Neural progenitor cell (in vitro differentiated cells): ENCODE measurements around the gene MYMK. TPM values are rescaled to one million over a fixed set of nuclear protein-coding genes. Genes with fewer than 3 reads are reported as not detected.

ENCODE experiments used
- DNase-seq: peaks from one replicate; pipeline ENCODE4 v3.0.0-alpha.2; 2016; ENCODE audit warnings: low spot score
- H2AFZ ChIP-seq: fragments of 200-600 bp; sonication (generic); replicated peaks from 2 replicates; pipeline ENCODE4 v1.6.1; 2016; ENCODE audit warnings: antibody characterized with exemption
- H3F3A ChIP-seq: fragments of 200-600 bp; sonication (generic); 2 replicates; pipeline ENCODE4 v1.6.1; 2016; ENCODE audit warnings: antibody characterized with exemption, low read depth
- H3K27ac ChIP-seq: fragments of 200-600 bp; sonication (generic); 2 replicates; pipeline ENCODE4 v1.5.1; 2016; ENCODE audit warnings: mild to moderate bottlenecking
- H3K27me3 ChIP-seq: fragments of 200-600 bp; sonication (generic); 2 replicates; pipeline ENCODE4 v1.6.1; 2016; ENCODE audit warnings: mild to moderate bottlenecking, moderate library complexity
- H3K36me3 ChIP-seq: fragments of 200-600 bp; sonication (generic); 2 replicates; pipeline ENCODE4 v1.5.1; 2016
- H3K4me1 ChIP-seq: fragments of 200-600 bp; sonication (generic); 2 replicates; pipeline ENCODE4 v1.6.1; 2016; ENCODE audit warnings: mixed run types
- H3K4me2 ChIP-seq: fragments of 200-600 bp; sonication (generic); 2 replicates; pipeline ENCODE4 v1.6.1; 2016
- H3K4me3 ChIP-seq: fragments of 200-600 bp; sonication (generic); 2 replicates; pipeline ENCODE4 v1.5.1; 2016
- H3K79me2 ChIP-seq: fragments of 200-600 bp; sonication (generic); 2 replicates; pipeline ENCODE4 v1.6.1; 2016; ENCODE audit warnings: low read depth
- H3K9ac ChIP-seq: fragments of 200-600 bp; sonication (generic); 2 replicates; pipeline ENCODE4 v1.6.1; 2016
- H3K9me3 ChIP-seq: fragments of 200-600 bp; sonication (generic); 2 replicates; pipeline ENCODE4 v1.5.1; 2016; ENCODE audit warnings: low read depth
- H4K20me1 ChIP-seq: fragments of 200-600 bp; sonication (generic); 2 replicates; pipeline ENCODE4 v1.6.1; 2016; ENCODE audit warnings: low read depth
- H3K27ac Mint-ChIP-seq: 3 replicates; pipeline ENCODE4 v1.8.0; 2021; ENCODE audit warnings: mixed read lengths
- H3K27me3 Mint-ChIP-seq: 2 replicates; pipeline ENCODE4 v1.8.0; 2022; ENCODE audit warnings: low read depth, mild to moderate bottlenecking, inconsistent platforms, moderate library complexity, mixed read lengths; ENCODE audit not compliant: insufficient read depth
- H3K36me3 Mint-ChIP-seq: 3 replicates; pipeline ENCODE4 v1.8.0; 2021; ENCODE audit warnings: mixed read lengths
- H3K4me1 Mint-ChIP-seq: 3 replicates; pipeline ENCODE4 v1.8.0; 2021; ENCODE audit warnings: mixed read lengths
- H3K4me3 Mint-ChIP-seq: 3 replicates; pipeline ENCODE4 v1.8.0; 2021; ENCODE audit warnings: mild to moderate bottlenecking, moderate library complexity, mixed read lengths
- H3K9me3 Mint-ChIP-seq: 3 replicates; pipeline ENCODE4 v1.8.0; 2020; ENCODE audit warnings: mixed read lengths
- CTCF ChIP-seq: fragments of 200-600 bp; sonication (generic); IDR thresholded peaks from 2 replicates; pipeline ENCODE4 v1.5.1; 2017; ENCODE audit warnings: antibody characterized with exemption, mild to moderate bottlenecking
- EZH2 ChIP-seq: fragments of 200-600 bp; sonication (generic); IDR thresholded peaks from 2 replicates; pipeline ENCODE4 v1.6.1; 2017; ENCODE audit warnings: antibody characterized with exemption, mild to moderate bottlenecking, moderate library complexity
- EZH2phosphoT487 ChIP-seq: fragments of 200-600 bp; sonication (generic); IDR thresholded peaks from 2 replicates; pipeline ENCODE4 v1.6.1; 2017; ENCODE audit warnings: antibody characterized with exemption
- total RNA-seq: library from RNA; depleted of rRNA; stranded (reverse); fragments of >200 nt; gene quantifications from 2 replicates; pipeline ENCODE4 v1.2.3, GENCODE V29; 2015; ENCODE audit warnings: low replicate concordance

MYMK gene
- total RNA-seq, 1 donor from 2014 or later: not detected

DNA sequence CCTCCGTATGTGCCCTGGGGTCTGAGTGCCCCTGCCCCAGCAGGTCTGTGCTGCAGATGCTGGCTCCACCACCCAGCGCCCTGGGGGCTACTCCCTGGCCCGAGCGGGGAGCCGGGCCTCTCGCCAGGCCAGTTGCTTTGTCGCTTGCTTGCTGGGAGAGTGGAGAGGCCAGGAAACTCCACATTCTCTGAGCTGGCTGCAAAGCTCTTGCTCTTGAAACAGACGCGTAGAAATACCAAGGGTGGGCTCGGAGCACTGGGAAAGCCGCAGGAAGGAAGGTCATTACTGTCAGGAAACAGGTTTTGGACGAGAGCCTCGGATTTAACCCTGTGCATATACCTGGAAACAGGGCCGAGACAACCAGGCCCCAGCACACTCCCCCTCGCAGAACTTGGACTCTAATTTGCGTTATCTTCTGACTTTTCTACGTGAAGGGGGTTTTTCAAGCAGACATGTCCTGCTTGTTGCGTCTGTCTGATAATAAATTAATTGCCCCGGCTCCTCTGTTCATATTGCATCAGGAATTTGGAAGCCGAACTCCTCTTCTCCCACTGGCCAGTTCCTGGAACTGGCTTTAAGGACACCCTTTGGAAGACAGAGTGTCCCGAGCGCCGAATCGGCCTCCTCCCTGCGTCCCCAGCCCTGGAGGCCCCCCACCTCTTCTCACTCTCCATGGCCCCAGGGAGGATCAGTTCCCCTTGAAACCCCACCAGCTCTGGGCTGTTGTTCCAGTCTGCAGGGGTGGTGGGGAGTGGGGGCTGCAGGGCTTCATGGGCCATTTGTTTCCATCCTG is 20.9 kb upstream of the MYMK start:
- Histone ChIP-seq H3K4me2 (no peak overlapping the region), H3K27me3 (no peaks in the 10 kb centered on the region), H3K36me3 (no peaks in the 10 kb centered on the region), H3K9me3 (no peaks in the 10 kb centered on the region), H3K9ac (no peak overlapping the region), H4K20me1 (no peaks in the 10 kb centered on the region), H2AFZ (no peak overlapping the region), H3F3A (no peaks in the 10 kb centered on the region), H3K4me1 (no peaks in the 10 kb centered on the region), H3K4me3 (no peak overlapping the region), H3K27ac (no peak overlapping the region), H3K79me2 (no peaks in the 10 kb centered on the region)
- Mint-ChIP-seq H3K4me1 (peaks cover 5% of the 10 kb centered on the region), H3K36me3 (no peaks in the 10 kb centered on the region), H3K9me3 (no peaks in the 10 kb centered on the region), H3K27me3 (peaks cover under 1% of the 10 kb centered on the region), H3K27ac (no peak overlapping the region), H3K4me3 (no peak overlapping the region)
- no peak for TF ChIP-seq EZH2
- TF ChIP-seq CTCF: no peak
- no peak for DNase-seq

DNA sequence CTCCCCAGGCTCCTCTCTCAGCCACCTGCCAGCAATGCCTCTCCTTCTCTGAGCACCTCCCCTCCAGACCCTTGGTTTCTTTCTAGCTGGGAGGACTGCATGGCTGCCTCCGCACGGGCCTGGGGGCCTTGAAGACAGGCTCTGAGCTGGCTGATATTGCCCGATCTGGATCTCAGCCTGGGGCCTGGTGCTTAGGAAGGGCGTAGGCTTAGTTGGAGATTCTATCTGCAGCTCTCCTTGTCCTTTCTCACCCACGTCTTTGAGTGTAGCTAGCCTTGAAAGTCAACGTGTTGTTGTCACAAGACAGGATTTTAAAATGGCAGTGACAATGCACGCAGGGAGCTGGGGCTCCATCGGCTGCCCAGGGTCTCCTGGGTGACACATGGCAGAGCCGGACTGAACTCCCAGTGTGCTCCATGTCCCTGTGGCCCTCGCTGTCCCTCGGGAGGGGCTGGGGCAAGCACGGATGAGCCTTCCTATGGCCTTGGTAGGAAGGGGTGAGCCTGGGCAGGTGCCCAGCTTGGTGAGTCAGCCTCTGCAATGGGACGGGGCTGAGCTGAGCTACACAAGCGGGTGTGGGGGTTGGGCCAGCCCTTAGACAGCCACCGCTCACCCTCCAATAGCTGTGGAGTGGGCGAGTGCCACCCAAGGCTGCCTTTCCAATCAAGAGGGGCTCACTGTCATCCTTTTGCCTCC is 19.2 kb upstream of the MYMK start:
- peaks cover 6% of the 10 kb centered on the region for H3K4me1 ChIP-seq
- no peaks in the 10 kb centered on the region for H3K9me3 ChIP-seq
- Mint-ChIP-seq H3K4me3 (no peak overlapping the region), H3K9me3 (no peaks in the 10 kb centered on the region), H3K36me3 (no peaks in the 10 kb centered on the region), H3K27ac (peak overlapping the region; percentile 76), H3K27me3 (peaks cover 2% of the 10 kb centered on the region), H3K4me1 (peaks cover 12% of the 10 kb centered on the region)
- H3K27me3 ChIP-seq: no peaks in the 10 kb centered on the region
- H3K27ac ChIP-seq: no peak overlapping the region
- H3K36me3 ChIP-seq: no peaks in the 10 kb centered on the region
- no peak overlapping the region for H2AFZ ChIP-seq
- DNase-seq: no peak
- no peaks in the 10 kb centered on the region for H4K20me1 ChIP-seq
- H3K9ac ChIP-seq: no peak overlapping the region
- H3F3A ChIP-seq: no peaks in the 10 kb centered on the region
- H3K79me2 ChIP-seq: no peaks in the 10 kb centered on the region
- no peak overlapping the region for H3K4me2 ChIP-seq
- TF ChIP-seq EZH2: no peak
- no peak for TF ChIP-seq CTCF
- no peak for TF ChIP-seq EZH2phosphoT487
- no peak overlapping the region for H3K4me3 ChIP-seq

GRCh38 chr9:133542002-133542401 is 17.2 kb upstream of the MYMK start:
- TF ChIP-seq EZH2phosphoT487: no peak
- TF ChIP-seq CTCF: no peak
- no peak for TF ChIP-seq EZH2
- H3K4me1 ChIP-seq: peaks cover 6% of the 10 kb centered on the region

More at GRCh38 chr9:133542002-133542401, 17.2 kb upstream of the MYMK start:
- Mint-ChIP-seq H3K27ac (no peak overlapping the region), H3K27me3 (peaks cover 2% of the 10 kb centered on the region), H3K4me1 (peaks cover 13% of the 10 kb centered on the region), H3K9me3 (no peaks in the 10 kb centered on the region), H3K4me3 (no peak overlapping the region), H3K36me3 (no peaks in the 10 kb centered on the region)
- DNase-seq: no peak
- no peak overlapping the region for H3K4me3 ChIP-seq
- no peaks in the 10 kb centered on the region for H4K20me1 ChIP-seq
- no peaks in the 10 kb centered on the region for H3K9me3 ChIP-seq
- H3K36me3 ChIP-seq: no peaks in the 10 kb centered on the region
- H3K27ac ChIP-seq: no peak overlapping the region
- no peak overlapping the region for H3K9ac ChIP-seq
- H3K4me2 ChIP-seq: no peak overlapping the region
- no peaks in the 10 kb centered on the region for H3F3A ChIP-seq
- no peak overlapping the region for H2AFZ ChIP-seq
- no peaks in the 10 kb centered on the region for H3K27me3 ChIP-seq
- no peaks in the 10 kb centered on the region for H3K79me2 ChIP-seq
